Esophagus squamous epithelium (tissue), 5 donors: ENCODE measurements around the gene RSPO3. TPM values are rescaled to one million over a fixed set of nuclear protein-coding genes. Genes with fewer than 3 reads are reported as not detected.

Experiments
- DNase-seq: peaks from one replicate; lab custom pipeline; 2025; lab: John Stamatoyannopoulos, UW
- H3K27ac ChIP-seq, 4 donors: fragments of 200-600 bp; sonication (generic); one replicate each; pipeline ENCODE4 v1.5.1; 2016 to 2019; ENCODE audit warnings: mild to moderate bottlenecking in 1 of 4
- H3K27me3 ChIP-seq, 4 donors: fragments of 200-600 bp; sonication (generic); 1 replicate in 3 of 4; 2 replicates in 1 of 4; pipeline versions ENCODE4 v1.5.1 to v1.6.0; 2017 to 2021; ENCODE audit warnings: antibody characterized with exemption in 1 of 4
- H3K36me3 ChIP-seq, 3 donors: fragments of 200-600 bp; sonication (generic); one replicate each; pipeline ENCODE4 v1.5.1; 2016 to 2019
- H3K4me1 ChIP-seq, 3 donors: fragments of 200-600 bp; sonication (generic); one replicate each; pipeline ENCODE4 v1.5.1; 2017 to 2019
- H3K4me3 ChIP-seq, 4 donors: fragments of 200-600 bp; sonication (generic); 1 replicate in 3 of 4; 2 replicates in 1 of 4; pipeline ENCODE4 v1.5.1; 2016 to 2019; ENCODE audit warnings: mild to moderate bottlenecking in 2 of 4, moderate library complexity in 1 of 4
- H3K9me3 ChIP-seq, 3 donors: fragments of 200-600 bp; sonication (generic); one replicate each; pipeline ENCODE4 v1.5.1; 2016 to 2019
- POLR2A ChIP-seq, 4 donors: fragments of 450-650 bp; IDR thresholded peaks; one replicate each; pipeline ENCODE4 v1.6.1; 2017; ENCODE audit warnings: antibody characterized with exemption in 4 of 4, mild to moderate bottlenecking in 4 of 4, moderate library complexity in 3 of 4
- WGBS, 2 donors: methylation state at CpG; one replicate each; pipeline ENCODE4 v1.1.5; 2018; 5-methylcytosine and 5-hydroxymethylcytosine counted together
- intact Hi-C: fragments of 100-400 bp; cut with DNase I; formaldehyde crosslinking; loops from one replicate; pipeline ENCODE4 v1.15.0; 2022
- total RNA-seq, 4 donors: library from RNA; depleted of rRNA; stranded (reverse); fragments of >200 nt; gene quantifications; one replicate each; pipeline ENCODE4 v1.1.0, GENCODE V29; 2016
- TF ChIP-seq, protein P1 (sequence below), 6 experiments: fragments of 450-650 bp in 4 of 6; fragments of 200-600 bp in 2 of 6; sonication (generic) in 2 of 6; IDR thresholded peaks; one replicate each; pipeline ENCODE4 v1.5.1; 2016 to 2019; ENCODE audit warnings: antibody characterized with exemption in 6 of 6, mild to moderate bottlenecking in 4 of 6, moderate library complexity in 4 of 6
- donor health status: DM: yes; HTN: yes; CAD: no.

RSPO3 gene, protein sequence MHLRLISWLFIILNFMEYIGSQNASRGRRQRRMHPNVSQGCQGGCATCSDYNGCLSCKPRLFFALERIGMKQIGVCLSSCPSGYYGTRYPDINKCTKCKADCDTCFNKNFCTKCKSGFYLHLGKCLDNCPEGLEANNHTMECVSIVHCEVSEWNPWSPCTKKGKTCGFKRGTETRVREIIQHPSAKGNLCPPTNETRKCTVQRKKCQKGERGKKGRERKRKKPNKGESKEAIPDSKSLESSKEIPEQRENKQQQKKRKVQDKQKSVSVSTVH
- 1 to 10 TPM; 1.1 to 7.2 (median 4.3) TPM for total RNA-seq

DNA sequence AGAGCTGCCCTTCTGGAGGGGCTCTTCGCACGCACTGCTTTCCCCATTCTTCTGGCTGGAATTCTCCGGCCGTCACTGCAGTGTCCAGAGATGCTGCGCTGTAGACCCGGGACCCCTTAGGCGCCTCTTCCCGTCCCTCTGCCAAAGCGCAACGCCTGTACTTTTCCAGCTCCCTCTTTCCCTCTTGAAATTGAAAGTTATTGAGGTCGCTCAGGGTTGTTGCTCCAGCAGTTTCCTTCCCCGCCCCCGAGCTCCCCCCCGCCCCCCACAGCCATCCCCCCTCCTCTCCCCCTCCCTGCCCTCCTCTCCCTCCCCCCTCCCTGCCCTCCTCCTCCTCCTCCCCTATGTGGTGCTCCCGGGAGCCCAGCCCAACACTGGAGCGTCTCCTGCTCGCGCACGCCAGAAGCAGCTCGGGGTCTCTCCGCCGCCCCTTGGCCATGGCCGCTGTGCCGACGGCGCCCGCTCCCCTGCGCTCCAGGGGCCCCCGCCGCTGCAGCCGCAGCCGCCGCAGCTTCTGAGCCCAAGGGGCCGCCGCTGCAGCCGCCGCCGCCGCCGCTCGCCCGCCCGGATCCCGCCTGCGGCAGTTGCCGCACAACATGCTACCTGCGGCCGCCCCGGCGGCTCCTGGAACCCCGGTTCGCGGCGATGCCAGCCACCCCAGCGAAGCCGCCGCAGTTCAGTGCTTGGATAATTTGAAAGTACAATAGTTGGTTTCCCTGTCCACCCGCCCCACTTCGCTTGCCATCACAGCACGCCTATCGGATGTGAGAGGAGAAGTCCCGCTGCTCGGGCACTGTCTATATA is at the start of gene RSPO3:
RSPO3 (plus strand) TSS at position 374 of the 804 bp plus-strand sequence. CDS start 522 bp downstream, outside the sequence.
- intact Hi-C loops = no loop called here
- Histone ChIP-seq H3K27ac (peak within 1 kb of the TSS; percentile 42 to 92 (median 74)), H3K27me3 (peaks cover 0 to 83% (median 18%) of the 10 kb centered on the region in 4 donors), H3K36me3 (no peaks in the 10 kb centered on the region), H3K9me3 (no peaks in the 10 kb centered on the region), H3K4me3 (peak within 1 kb of the TSS; percentile 31 to 75 (median 52)), H3K4me1 (peaks cover 8 to 39% (median 11%) of the 10 kb centered on the region in 3 donors)
- TF ChIP-seq, protein P1, sequence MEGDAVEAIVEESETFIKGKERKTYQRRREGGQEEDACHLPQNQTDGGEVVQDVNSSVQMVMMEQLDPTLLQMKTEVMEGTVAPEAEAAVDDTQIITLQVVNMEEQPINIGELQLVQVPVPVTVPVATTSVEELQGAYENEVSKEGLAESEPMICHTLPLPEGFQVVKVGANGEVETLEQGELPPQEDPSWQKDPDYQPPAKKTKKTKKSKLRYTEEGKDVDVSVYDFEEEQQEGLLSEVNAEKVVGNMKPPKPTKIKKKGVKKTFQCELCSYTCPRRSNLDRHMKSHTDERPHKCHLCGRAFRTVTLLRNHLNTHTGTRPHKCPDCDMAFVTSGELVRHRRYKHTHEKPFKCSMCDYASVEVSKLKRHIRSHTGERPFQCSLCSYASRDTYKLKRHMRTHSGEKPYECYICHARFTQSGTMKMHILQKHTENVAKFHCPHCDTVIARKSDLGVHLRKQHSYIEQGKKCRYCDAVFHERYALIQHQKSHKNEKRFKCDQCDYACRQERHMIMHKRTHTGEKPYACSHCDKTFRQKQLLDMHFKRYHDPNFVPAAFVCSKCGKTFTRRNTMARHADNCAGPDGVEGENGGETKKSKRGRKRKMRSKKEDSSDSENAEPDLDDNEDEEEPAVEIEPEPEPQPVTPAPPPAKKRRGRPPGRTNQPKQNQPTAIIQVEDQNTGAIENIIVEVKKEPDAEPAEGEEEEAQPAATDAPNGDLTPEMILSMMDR (IDR thresholded peaks at IDR 0.05) = no peak
- no peak for TF ChIP-seq POLR2A (IDR thresholded peaks at IDR 0.05)
- WGBS, 2 donors = 3 to 5% methylated on average over 20 to 21 of the region's 63 CpGs
- DNase-seq = no peak

DNA sequence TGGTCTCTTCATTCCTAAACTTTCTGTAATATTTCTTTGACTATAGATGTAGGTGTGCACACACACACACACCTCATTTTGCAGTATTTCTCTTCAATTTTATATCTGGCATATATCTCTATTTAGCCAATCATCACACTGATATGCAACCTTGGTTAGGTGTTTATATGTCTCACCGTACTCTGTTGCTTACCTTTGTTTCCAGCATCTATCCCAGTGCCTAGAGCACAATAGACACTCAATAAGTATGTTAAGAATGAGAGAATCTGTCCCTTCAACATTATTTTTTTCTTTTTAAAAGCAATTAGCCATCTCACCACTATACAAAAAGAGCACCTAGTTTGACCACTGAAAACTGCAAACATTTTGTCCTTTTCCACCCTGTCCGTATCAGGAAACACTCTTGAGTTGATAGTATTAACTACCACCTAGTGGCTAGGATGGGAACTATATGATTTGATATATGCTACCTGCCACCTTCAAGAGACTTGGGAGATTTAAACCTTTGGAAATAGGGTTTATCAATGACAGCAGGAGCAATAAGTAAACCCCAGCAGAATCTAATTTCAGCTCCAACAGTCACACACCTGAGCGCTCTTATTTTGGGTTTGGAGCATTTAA is 48.7 kb upstream of the RSPO3 start:
- Histone ChIP-seq H3K4me1 (no peaks in the 10 kb centered on the region), H3K27me3 (no peaks in the 10 kb centered on the region), H3K4me3 (no peak overlapping the region), H3K36me3 (no peaks in the 10 kb centered on the region), H3K9me3 (no peaks in the 10 kb centered on the region), H3K27ac (no peak overlapping the region)
- 42 to 50% methylated on average over 3 of the region's 3 CpGs for WGBS, 2 donors
- intact Hi-C loops = no loop called here
- TF ChIP-seq, protein P1 (IDR thresholded peaks at IDR 0.05) = peak in 4 of 6 experiments; percentile 16 to 32 (median 20)
- TF ChIP-seq POLR2A (IDR thresholded peaks at IDR 0.05) = no peak
- DNase-seq = no peak

DNA sequence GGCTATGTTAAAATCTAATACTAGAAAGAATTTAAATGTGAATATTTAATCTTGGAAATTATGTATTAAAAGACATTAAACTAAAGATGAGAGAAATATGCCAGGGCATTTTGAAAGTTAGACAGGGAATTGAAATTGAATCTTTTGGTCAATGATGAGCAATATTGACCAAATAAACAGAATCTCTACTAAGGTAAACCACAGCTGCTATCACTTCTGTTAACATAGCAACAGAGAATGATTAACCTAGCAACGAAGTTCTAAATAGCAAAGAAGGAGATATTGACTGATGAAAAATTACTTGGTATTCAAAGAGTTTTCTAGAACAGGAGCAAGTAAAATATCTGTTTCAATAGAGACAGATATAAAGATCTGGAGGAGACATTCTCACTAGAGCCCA is 45.2 kb upstream of the RSPO3 start:
- 24 to 25% methylated on average over 1 of the region's 1 CpG for WGBS, 2 donors
- H3K9me3 ChIP-seq = no peaks in the 10 kb centered on the region
- no peak overlapping the region for H3K4me3 ChIP-seq
- H3K27me3 ChIP-seq = no peaks in the 10 kb centered on the region
- intact Hi-C loops = no loop called here
- no peak for DNase-seq
- no peak overlapping the region for H3K27ac ChIP-seq
- TF ChIP-seq, protein P1 (IDR thresholded peaks at IDR 0.05) = no peak
- TF ChIP-seq POLR2A (IDR thresholded peaks at IDR 0.05) = no peak
- no peaks in the 10 kb centered on the region for H3K36me3 ChIP-seq
- H3K4me1 ChIP-seq = no peaks in the 10 kb centered on the region

DNA sequence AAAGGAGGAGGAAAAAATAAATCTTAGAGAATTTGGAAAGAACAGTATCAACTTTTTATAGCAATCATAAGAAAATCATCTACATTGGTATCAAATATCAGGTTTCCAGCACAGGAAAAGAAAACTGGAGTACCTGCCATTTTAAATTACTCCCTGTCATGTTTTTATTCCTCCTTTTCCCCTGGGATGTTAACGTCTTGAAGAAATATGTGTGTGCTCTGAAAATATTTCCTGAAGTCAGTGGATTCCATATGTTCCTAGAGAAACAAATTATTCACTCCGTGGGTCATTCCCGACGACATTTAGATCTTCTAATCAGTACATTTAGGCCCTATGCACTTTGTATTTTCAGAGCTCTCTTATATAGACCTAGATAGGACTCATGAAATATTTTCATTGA is 42.0 kb upstream of the RSPO3 start:
- WGBS, 2 donors = 69 to 70% methylated on average over 4 of the region's 4 CpGs
- H3K27ac ChIP-seq = no peak overlapping the region
- no peaks in the 10 kb centered on the region for H3K9me3 ChIP-seq
- intact Hi-C loops = no loop called here
- no peak overlapping the region for H3K4me3 ChIP-seq
- TF ChIP-seq, protein P1 (IDR thresholded peaks at IDR 0.05) = no peak
- no peak for TF ChIP-seq POLR2A (IDR thresholded peaks at IDR 0.05)
- H3K4me1 ChIP-seq = no peaks in the 10 kb centered on the region
- no peaks in the 10 kb centered on the region for H3K36me3 ChIP-seq
- H3K27me3 ChIP-seq = no peaks in the 10 kb centered on the region
- no peak for DNase-seq
